Measurements from ENCODE around the gene MED22.
A peak's percentile ranks its signal among the peaks of the same experiment; 100 is the strongest.

Gene MED22

GRCh38 chr9:133366435-133366834 lies 18.5 kb upstream of the MED22 start:
- no peaks in the 10 kb centered on the region for H3K9me3 ChIP-seq (ENCODE audit: control insufficient read depth, low read depth, low read length)
- H3K4me1 ChIP-seq (ENCODE audit: control insufficient read depth, low read depth, low read length): no peaks in the 10 kb centered on the region
- no peak overlapping the region for H3K27ac ChIP-seq (ENCODE audit: low read length)
- peaks cover 55% of the 10 kb centered on the region for H3K36me3 ChIP-seq (ENCODE audit: control insufficient read depth, low read depth, low read length)
- no peak overlapping the region for H3K9ac ChIP-seq (ENCODE audit: low read length)
- no peak overlapping the region for H3K4me3 ChIP-seq (ENCODE audit: low read length)
- no peaks in the 10 kb centered on the region for H3K27me3 ChIP-seq (ENCODE audit: control insufficient read depth, insufficient read depth, low read length)

DNA sequence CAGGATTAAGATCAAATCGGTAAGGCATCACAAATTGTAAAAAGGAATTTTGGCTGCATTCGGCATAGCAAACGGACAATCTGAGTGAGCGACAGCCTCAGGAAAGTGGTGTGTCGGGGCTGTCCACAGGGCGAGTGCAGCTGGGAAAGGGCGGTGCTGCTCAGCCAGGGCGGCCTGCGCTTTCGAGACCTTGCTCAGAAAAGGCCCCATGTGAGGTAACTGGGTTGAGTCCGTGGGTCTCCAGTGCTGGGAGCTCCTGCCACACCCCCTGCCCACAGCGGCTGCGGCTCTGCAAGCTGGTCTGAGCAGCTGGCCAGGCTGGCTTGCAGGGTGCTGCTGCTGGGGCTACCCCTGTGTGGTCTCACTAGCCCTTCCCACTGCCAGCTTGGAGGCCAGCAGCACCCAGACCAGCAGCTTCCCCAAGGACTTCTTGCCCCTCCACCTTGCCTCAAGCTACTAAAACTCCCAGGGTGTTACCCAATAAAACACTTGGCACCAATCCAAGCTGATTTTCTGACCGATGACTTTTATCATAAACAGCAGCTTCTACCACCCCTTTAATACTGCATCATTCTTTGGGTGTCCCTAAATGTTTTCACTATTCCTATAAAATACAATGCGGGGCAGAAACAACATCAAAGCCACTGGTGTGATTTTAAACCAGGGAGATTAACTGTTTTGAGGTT lies 14.6 kb upstream of the MED22 start:
- Histone ChIP-seq H3K27me3 (ENCODE audit: control insufficient read depth, insufficient read depth, low read length) (no peaks in the 10 kb centered on the region), H3K4me3 (ENCODE audit: low read length) (no peak overlapping the region), H3K4me1 (ENCODE audit: control insufficient read depth, low read depth, low read length) (peaks cover under 1% of the 10 kb centered on the region), H3K9me3 (ENCODE audit: control insufficient read depth, low read depth, low read length) (no peaks in the 10 kb centered on the region), H3K9ac (ENCODE audit: low read length) (no peak overlapping the region), H3K27ac (ENCODE audit: low read length) (no peak overlapping the region), H3K36me3 (ENCODE audit: control insufficient read depth, low read depth, low read length) (peaks cover 65% of the 10 kb centered on the region)

- Histone ChIP-seq H3K27ac (ENCODE audit: low read length) (no peak overlapping the region), H3K27me3 (ENCODE audit: control insufficient read depth, insufficient read depth, low read length) (no peaks in the 10 kb centered on the region), H3K9me3 (ENCODE audit: control insufficient read depth, low read depth, low read length) (no peaks in the 10 kb centered on the region), H3K4me1 (ENCODE audit: control insufficient read depth, low read depth, low read length) (peaks cover 5% of the 10 kb centered on the region), H3K36me3 (ENCODE audit: control insufficient read depth, low read depth, low read length) (peaks cover 59% of the 10 kb centered on the region), H3K4me3 (ENCODE audit: low read length) (no peak overlapping the region), H3K9ac (ENCODE audit: low read length) (no peak overlapping the region)
Measured at GRCh38 chr9:133361507-133362092, 13.7 kb upstream of the MED22 start.

GRCh38 chr9:133360400-133361393 lies 12.8 kb upstream of the MED22 start:
- no peak overlapping the region for H3K4me3 ChIP-seq (ENCODE audit: low read length)
- H3K9me3 ChIP-seq (ENCODE audit: control insufficient read depth, low read depth, low read length): no peaks in the 10 kb centered on the region
- peaks cover 51% of the 10 kb centered on the region for H3K36me3 ChIP-seq (ENCODE audit: control insufficient read depth, low read depth, low read length)
- peaks cover 5% of the 10 kb centered on the region for H3K4me1 ChIP-seq (ENCODE audit: control insufficient read depth, low read depth, low read length)
- H3K9ac ChIP-seq (ENCODE audit: low read length): no peak overlapping the region
- H3K27me3 ChIP-seq (ENCODE audit: control insufficient read depth, insufficient read depth, low read length): no peaks in the 10 kb centered on the region
- H3K27ac ChIP-seq (ENCODE audit: low read length): no peak overlapping the region

DNA sequence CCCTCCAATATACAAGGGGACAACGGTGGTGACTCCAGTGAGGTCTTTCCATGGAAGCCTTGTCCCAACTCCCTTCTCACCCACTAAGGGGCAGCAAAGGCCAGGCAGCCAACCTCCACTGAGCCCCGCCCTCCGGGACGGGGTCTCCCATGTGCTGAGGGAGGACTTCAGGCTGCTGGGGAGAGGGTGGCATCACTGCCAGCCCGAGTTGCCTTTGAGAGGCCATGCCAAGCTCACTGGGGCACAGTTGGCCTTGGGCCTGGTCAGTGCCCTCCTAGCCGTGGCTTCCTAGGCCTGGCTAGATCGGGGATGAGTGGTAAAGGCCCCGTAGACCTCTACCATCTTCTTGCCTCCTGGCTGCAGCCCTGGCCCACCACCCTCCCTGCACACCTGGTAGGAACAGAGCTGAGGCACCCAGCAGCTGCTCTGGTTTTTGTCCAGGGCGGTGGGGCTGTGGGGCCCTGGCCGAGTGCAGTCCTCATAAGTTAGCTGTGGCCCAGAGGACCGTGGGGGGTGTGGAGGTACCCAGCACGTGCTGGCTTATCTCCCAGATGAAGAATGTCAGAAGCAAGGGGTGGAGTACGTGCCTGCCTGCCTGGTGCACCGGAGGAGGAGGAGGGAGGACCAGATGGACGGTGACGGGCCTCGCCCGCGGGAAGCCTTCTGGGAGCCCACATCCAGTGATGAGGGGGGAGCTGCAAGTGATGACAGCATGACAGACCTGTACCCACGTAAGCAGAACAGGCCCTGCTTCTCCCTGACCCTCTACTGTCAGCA lies 11.7 kb upstream of the MED22 start:
- Histone ChIP-seq H3K4me3 (ENCODE audit: low read length) (no peak overlapping the region), H3K4me1 (ENCODE audit: control insufficient read depth, low read depth, low read length) (peaks cover 5% of the 10 kb centered on the region), H3K9ac (ENCODE audit: low read length) (no peak overlapping the region), H3K27me3 (ENCODE audit: control insufficient read depth, insufficient read depth, low read length) (no peaks in the 10 kb centered on the region), H3K36me3 (ENCODE audit: control insufficient read depth, low read depth, low read length) (peaks cover 40% of the 10 kb centered on the region), H3K27ac (ENCODE audit: low read length) (no peak overlapping the region), H3K9me3 (ENCODE audit: control insufficient read depth, low read depth, low read length) (no peaks in the 10 kb centered on the region)

DNA sequence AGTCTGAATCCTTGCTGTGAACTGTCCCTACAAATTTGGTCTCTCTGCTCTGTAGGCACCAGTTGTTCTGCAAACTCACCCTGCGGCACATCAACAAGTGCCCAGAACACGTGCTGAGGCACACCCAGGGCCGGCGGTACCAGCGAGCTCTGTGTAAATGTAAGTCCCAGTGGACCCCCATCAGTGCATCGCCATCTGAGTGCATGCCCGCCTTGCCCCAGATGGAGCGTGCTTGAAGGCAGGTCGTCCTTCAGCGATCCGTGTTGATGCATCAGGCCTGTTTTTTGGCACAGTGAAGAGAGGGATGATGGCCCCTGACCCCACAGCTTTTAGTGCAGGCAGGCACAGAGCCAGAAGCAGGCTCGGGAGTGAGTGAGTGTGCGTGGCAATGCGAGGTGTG lies 9.7 kb upstream of the MED22 start:
- peaks cover 5% of the 10 kb centered on the region for H3K4me1 ChIP-seq (ENCODE audit: control insufficient read depth, low read depth, low read length)
- H3K9ac ChIP-seq (ENCODE audit: low read length): no peak overlapping the region
- no peaks in the 10 kb centered on the region for H3K27me3 ChIP-seq (ENCODE audit: control insufficient read depth, insufficient read depth, low read length)
- no peak overlapping the region for H3K27ac ChIP-seq (ENCODE audit: low read length)
- H3K36me3 ChIP-seq (ENCODE audit: control insufficient read depth, low read depth, low read length): peaks cover 35% of the 10 kb centered on the region
- peak overlapping the region; percentile 88 for H3K4me3 ChIP-seq (ENCODE audit: low read length)
- H3K9me3 ChIP-seq (ENCODE audit: control insufficient read depth, low read depth, low read length): no peaks in the 10 kb centered on the region

- Histone ChIP-seq H3K27ac (ENCODE audit: low read length) (no peak within 1 kb of the TSS), H3K36me3 (ENCODE audit: control insufficient read depth, low read depth, low read length) (peaks cover 37% of the 10 kb centered on the region), H3K4me1 (ENCODE audit: control insufficient read depth, low read depth, low read length) (peaks cover 5% of the 10 kb centered on the region), H3K9me3 (ENCODE audit: control insufficient read depth, low read depth, low read length) (no peaks in the 10 kb centered on the region), H3K9ac (ENCODE audit: low read length) (peak within 1 kb of the TSS; percentile 75), H3K4me3 (ENCODE audit: low read length) (peak within 1 kb of the TSS; percentile 88), H3K27me3 (ENCODE audit: control insufficient read depth, insufficient read depth, low read length) (no peaks in the 10 kb centered on the region)
Measured at GRCh38 chr9:133356391-133357091, 8.6 kb upstream of the MED22 start, which contains the start of the genes SURF1 and SURF2. TSS of gene SURF1 (minus strand) at chr9:133356487. CDS start at chr9:133356453, 34 bp downstream. TSS of gene SURF2 (plus strand) at chr9:133356550. CDS start at chr9:133356593, 43 bp downstream.

DNA sequence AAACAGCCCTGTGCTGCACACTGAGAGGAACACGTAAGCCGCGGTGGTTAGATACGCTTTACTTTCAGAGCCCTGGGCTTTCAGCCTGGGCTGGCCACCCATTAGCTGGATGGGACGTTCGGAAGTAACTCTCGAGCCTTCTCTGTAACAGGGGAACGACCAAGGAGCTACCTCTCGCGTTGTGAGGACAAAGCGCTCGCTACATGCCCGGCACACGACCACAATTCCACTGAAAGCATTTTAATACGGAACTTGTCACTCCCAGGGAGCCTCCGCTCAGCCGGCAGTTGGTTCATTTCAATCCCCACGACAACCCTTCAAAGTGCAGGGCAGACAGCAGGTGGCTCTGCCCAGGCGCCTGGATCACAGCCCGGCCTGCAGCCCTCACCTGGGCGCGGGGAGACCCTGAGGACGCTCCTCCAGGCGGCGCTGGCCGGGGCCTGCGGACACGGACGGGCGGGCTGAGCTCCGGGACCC lies 8.0 kb upstream of the MED22 start:
- Histone ChIP-seq H3K4me3 (ENCODE audit: low read length) (peak overlapping the region; percentile 88), H3K27ac (ENCODE audit: low read length) (no peak overlapping the region), H3K36me3 (ENCODE audit: control insufficient read depth, low read depth, low read length) (peaks cover 37% of the 10 kb centered on the region), H3K4me1 (ENCODE audit: control insufficient read depth, low read depth, low read length) (peaks cover 5% of the 10 kb centered on the region), H3K27me3 (ENCODE audit: control insufficient read depth, insufficient read depth, low read length) (no peaks in the 10 kb centered on the region), H3K9me3 (ENCODE audit: control insufficient read depth, low read depth, low read length) (no peaks in the 10 kb centered on the region), H3K9ac (ENCODE audit: low read length) (peak overlapping the region; percentile 75)

GRCh38 chr9:133354766-133355165 lies 6.8 kb upstream of the MED22 start:
- H3K27ac ChIP-seq (ENCODE audit: low read length): no peak overlapping the region
- H3K4me1 ChIP-seq (ENCODE audit: control insufficient read depth, low read depth, low read length): peaks cover 5% of the 10 kb centered on the region
- no peaks in the 10 kb centered on the region for H3K9me3 ChIP-seq (ENCODE audit: control insufficient read depth, low read depth, low read length)
- no peak overlapping the region for H3K9ac ChIP-seq (ENCODE audit: low read length)
- no peaks in the 10 kb centered on the region for H3K27me3 ChIP-seq (ENCODE audit: control insufficient read depth, insufficient read depth, low read length)
- no peak overlapping the region for H3K4me3 ChIP-seq (ENCODE audit: low read length)
- H3K36me3 ChIP-seq (ENCODE audit: control insufficient read depth, low read depth, low read length): peaks cover 38% of the 10 kb centered on the region

- Histone ChIP-seq H3K9me3 (ENCODE audit: control insufficient read depth, low read depth, low read length) (no peaks in the 10 kb centered on the region), H3K4me1 (ENCODE audit: control insufficient read depth, low read depth, low read length) (peaks cover 5% of the 10 kb centered on the region), H3K27me3 (ENCODE audit: control insufficient read depth, insufficient read depth, low read length) (no peaks in the 10 kb centered on the region), H3K4me3 (ENCODE audit: low read length) (no peak overlapping the region), H3K9ac (ENCODE audit: low read length) (no peak overlapping the region), H3K36me3 (ENCODE audit: control insufficient read depth, low read depth, low read length) (peaks cover 45% of the 10 kb centered on the region), H3K27ac (ENCODE audit: low read length) (no peak overlapping the region)
Measured at GRCh38 chr9:133353548-133353947, 5.6 kb upstream of the MED22 start.
